CD14-positive monocyte (primary cell): ENCODE data around the gene ZEB2. TPM values are rescaled to one million over a fixed set of nuclear protein-coding genes. Genes with fewer than 3 reads are reported as not detected.

ENCODE experiments used
- DNase-seq, 3 donors: peaks; one replicate each; pipeline ENCODE4 v3.0.0-alpha.2; 2011 to 2022
- H2AFZ ChIP-seq: 2 replicates; pipeline ENCODE4 v1.6.0; 2012; ENCODE audit warnings: mild to moderate bottlenecking, low read depth, low read length, inconsistent platforms; ENCODE audit not compliant: insufficient read depth, poor library complexity, severe bottlenecking
- H3K27ac ChIP-seq, 2 donors: 1 replicate in 1 of 2; 2 replicates in 1 of 2; pipeline ENCODE4 v1.5.1; 2012 to 2013; ENCODE audit warnings: low read length in 2 of 2, control low read depth in 1 of 2, inconsistent platforms in 1 of 2, low read depth in 1 of 2, mild to moderate bottlenecking in 1 of 2
- H3K27me3 ChIP-seq, 2 donors: one replicate each; pipeline versions ENCODE4 v1.6.0 to v1.6.1; 2011 to 2013; ENCODE audit warnings: low read length in 2 of 2; ENCODE audit not compliant: control insufficient read depth in 2 of 2, insufficient read depth in 2 of 2
- H3K36me3 ChIP-seq, 2 donors: replicated peaks in 1 of 2; 1 replicate in 1 of 2; 2 replicates in 1 of 2; pipeline versions ENCODE4 v1.5.1 to v1.6.1; 2012 to 2013; ENCODE audit warnings: low read length in 2 of 2, control low read depth in 1 of 2, inconsistent platforms in 1 of 2, mild to moderate bottlenecking in 1 of 2; ENCODE audit not compliant: insufficient read depth in 2 of 2, control insufficient read depth in 1 of 2
- H3K4me1 ChIP-seq, 2 donors: 1 replicate in 1 of 2; 2 replicates in 1 of 2; pipeline versions ENCODE4 v1.5.1 to v1.6.1; 2012 to 2013; ENCODE audit warnings: low read length in 2 of 2, control low read depth in 1 of 2, inconsistent platforms in 1 of 2, mild to moderate bottlenecking in 1 of 2, moderate library complexity in 1 of 2; ENCODE audit not compliant: insufficient read depth in 2 of 2, control insufficient read depth in 1 of 2
- H3K4me2 ChIP-seq: replicated peaks from 2 replicates; pipeline ENCODE3; 2012; ENCODE audit warnings: low read length, moderate library complexity, mild to moderate bottlenecking; ENCODE audit not compliant: poor library complexity, severe bottlenecking; ENCODE audit errors: extremely low read depth
- H3K4me3 ChIP-seq, 3 experiments: fragments of 200-600 bp in 1 of 3; sonication (generic) in 1 of 3; replicated peaks in 1 of 3; 1 replicate in 2 of 3; 2 replicates in 1 of 3; pipeline ENCODE4 v1.5.1; 2011 to 2013; ENCODE audit warnings: low read length in 3 of 3, mild to moderate bottlenecking in 3 of 3, control low read depth in 2 of 3, low read depth in 2 of 3, inconsistent platforms in 1 of 3, moderate library complexity in 1 of 3
- H3K79me2 ChIP-seq: 2 replicates; pipeline ENCODE4 v1.6.0; 2012; ENCODE audit warnings: mild to moderate bottlenecking, control low read depth, inconsistent platforms, low read length, moderate library complexity; ENCODE audit not compliant: insufficient read depth
- H3K9ac ChIP-seq: 2 replicates; pipeline ENCODE4 v1.6.0; 2017; ENCODE audit warnings: low read length, mild to moderate bottlenecking; ENCODE audit not compliant: insufficient read depth, poor library complexity, severe bottlenecking
- H3K9me3 ChIP-seq, 2 donors: replicated peaks in 1 of 2; 1 replicate in 1 of 2; 2 replicates in 1 of 2; pipeline versions ENCODE4 v1.5.1 to v1.6.1; 2012 to 2013; ENCODE audit warnings: low read length in 2 of 2, control low read depth in 1 of 2; ENCODE audit not compliant: control insufficient read depth in 1 of 2, insufficient read depth in 1 of 2
- H4K20me1 ChIP-seq: 2 replicates; pipeline ENCODE4 v1.6.0; 2012; ENCODE audit warnings: mild to moderate bottlenecking, low read length, control low read depth, moderate library complexity; ENCODE audit not compliant: insufficient read depth
- H3K27ac Mint-ChIP-seq, 7 donors: one replicate each; pipeline ENCODE4 v1.8.0; 2020; ENCODE audit warnings: mild to moderate bottlenecking in 7 of 7, mixed read lengths in 7 of 7, moderate library complexity in 6 of 7, inconsistent platforms in 2 of 7
- H3K27me3 Mint-ChIP-seq, 3 donors: one replicate each; pipeline ENCODE4 v1.8.0; 2021 to 2022; ENCODE audit warnings: low read depth in 3 of 3, mild to moderate bottlenecking in 3 of 3, mixed read lengths in 3 of 3, moderate library complexity in 3 of 3, inconsistent platforms in 1 of 3
- H3K36me3 Mint-ChIP-seq, 2 donors: one replicate each; pipeline ENCODE4 v1.8.0; 2020; ENCODE audit warnings: mixed read lengths in 2 of 2, inconsistent platforms in 1 of 2, mild to moderate bottlenecking in 1 of 2
- H3K4me1 Mint-ChIP-seq: one replicate; pipeline ENCODE4 v1.8.0; 2020; ENCODE audit warnings: mild to moderate bottlenecking, mixed read lengths
- H3K4me3 Mint-ChIP-seq, 2 donors: one replicate each; pipeline ENCODE4 v1.8.0; 2020; ENCODE audit warnings: mild to moderate bottlenecking in 2 of 2, mixed read lengths in 2 of 2, moderate library complexity in 1 of 2
- H3K9me3 Mint-ChIP-seq, 7 donors: one replicate each; pipeline ENCODE4 v1.8.0; 2020 to 2022; ENCODE audit warnings: mixed read lengths in 7 of 7, mild to moderate bottlenecking in 6 of 7, moderate library complexity in 6 of 7, inconsistent platforms in 2 of 7
- CTCF ChIP-seq: fragments of 200-600 bp; IDR thresholded peaks from one replicate; pipeline ENCODE4 v1.8.0; 2022; ENCODE audit warnings: antibody characterized with exemption, mild to moderate bottlenecking
- WGBS: methylation state at CpG from one replicate; pipeline ENCODE4 v1.1.5; 2013; ENCODE audit warnings: missing lambda C conversion rate; ENCODE audit not compliant: insufficient coverage; 5-methylcytosine and 5-hydroxymethylcytosine counted together
- intact Hi-C, 2 donors: fragments of 100-400 bp; cut with micrococcal nuclease; formaldehyde crosslinking; loops; one replicate each; pipeline versions ENCODE4 v1.15.0 to v1.15.1; 2023
- polyA plus RNA-seq, 3 donors: library from polyadenylated mRNA; depleted of rRNA in 1 of 3; unstranded in 2 of 3; stranded (reverse) in 1 of 3; fragments of 300-500 nt in 2 of 3; fragments of >200 nt in 1 of 3; fragmentation: Illumina TruSeq in 2 of 3; gene quantifications; 1 replicate in 2 of 3; 2 replicates in 1 of 3; pipeline ENCODE4 v1.2.3, GENCODE V29; 2012 to 2021

ZEB2 gene
- polyA plus RNA-seq, 3 donors, result 76.8 to 325 (median 93.8) TPM

GRCh38 chr2:144519597-144519933 is 354 bp downstream of the ZEB2 start:
- Histone ChIP-seq H2AFZ (no peak overlapping the region), H3K79me2 (peaks cover 92% of the 10 kb centered on the region), H3K9ac (peak overlapping the region; percentile 99), H3K4me3 (peak overlapping the region; percentile 92 to 100 (median 99)), H3K4me1 (peaks cover 28 to 37% of the 10 kb centered on the region in 2 donors), H3K27me3 (no peaks in the 10 kb centered on the region), H3K9me3 (no peaks in the 10 kb centered on the region), H3K27ac (peak overlapping the region; percentile 99), H3K36me3 (peaks cover 10 to 14% of the 10 kb centered on the region in 2 donors), H4K20me1 (peaks cover 26% of the 10 kb centered on the region), H3K4me2 (peak overlapping the region; percentile 94)
- no peak overlapping the region for H3K27ac Mint-ChIP-seq
- TF ChIP-seq CTCF, result no peak
- H3K36me3 Mint-ChIP-seq, result peaks cover 21 to 22% of the 10 kb centered on the region in 2 donors
- peaks cover 0 to 8% (median 2%) of the 10 kb centered on the region in 7 donors for H3K9me3 Mint-ChIP-seq
- DNase-seq, result no peak
- H3K4me1 Mint-ChIP-seq, result peaks cover 27% of the 10 kb centered on the region
- intact Hi-C loops, result loop anchor here in 1 of 2 donors (5.0 kb wide), 1 partner anchor 183 kb away; no protein-coding TSS in a partner anchor
- H3K27me3 Mint-ChIP-seq, result peaks cover 0 to 2% (median 0%) of the 10 kb centered on the region in 3 donors
- WGBS, result no CpG with 5 or more reads among the region's 3 CpGs
- H3K4me3 Mint-ChIP-seq, result no peak overlapping the region

GRCh38 chr2:144518748-144519596 is 947 bp downstream of the ZEB2 start:
- H4K20me1 ChIP-seq, result peaks cover 32% of the 10 kb centered on the region
- Mint-ChIP-seq H3K4me1 (peaks cover 32% of the 10 kb centered on the region), H3K4me3 (no peak overlapping the region), H3K36me3 (peaks cover 27% of the 10 kb centered on the region in 2 donors), H3K27ac (no peak overlapping the region), H3K9me3 (peaks cover 0 to 8% (median 2%) of the 10 kb centered on the region in 7 donors), H3K27me3 (peaks cover 0 to 2% (median 0%) of the 10 kb centered on the region in 3 donors)
- H3K4me1 ChIP-seq, result peaks cover 29 to 40% of the 10 kb centered on the region in 2 donors
- H3K4me2 ChIP-seq, result peak overlapping the region; percentile 94
- intact Hi-C loops, result loop anchor here in 1 of 2 donors (5.0 kb wide), 1 partner anchor 183 kb away; no protein-coding TSS in a partner anchor
- peak overlapping the region; percentile 92 to 100 (median 99) for H3K4me3 ChIP-seq
- no peak overlapping the region for H2AFZ ChIP-seq
- TF ChIP-seq CTCF, result no peak
- H3K36me3 ChIP-seq, result peaks cover 16 to 20% of the 10 kb centered on the region in 2 donors
- H3K9me3 ChIP-seq, result no peaks in the 10 kb centered on the region
- peaks cover 93% of the 10 kb centered on the region for H3K79me2 ChIP-seq
- WGBS, result no CpG with 5 or more reads among the region's 8 CpGs
- H3K27me3 ChIP-seq, result no peaks in the 10 kb centered on the region
- H3K9ac ChIP-seq, result peak overlapping the region; percentile 99
- peak overlapping the region; percentile 99 for H3K27ac ChIP-seq
- DNase-seq, result peak; percentile 65 to 83 (median 80)
